GM12878 (cell line): ENCODE measurements around the gene ANKRD13A. TPM values are rescaled to one million over a fixed set of nuclear protein-coding genes. Genes with fewer than 3 reads are reported as not detected.

Experiments
- ATAC-seq: fragments of 200-7000 bp; cut with Tn5 transposase; 3 replicates; pipeline ENCODE4 v1.9.1; 2020; ENCODE audit warnings: mild to moderate bottlenecking, moderate library complexity
- BruUV-seq: library from RNA; stranded (reverse); fragments of 400-500 nt; replicated peaks from 2 replicates; lab custom pipeline; 2021; lab: Mats Ljungman, UMichigan
- CTCF ChIA-PET: fragments of 300-600 bp; sonication (Branson Sonifier 250); formaldehyde crosslinking; extraction: SDS; loops from one replicate; lab custom pipeline; 2021; ENCODE audit warnings: inconsistent platforms; lab: Yijun Ruan, JAX
- POLR2A ChIA-PET: fragments of 350-600 bp; formaldehyde crosslinking; extraction: SDS; loops from one replicate; lab custom pipeline; 2021; ENCODE audit warnings: inconsistent platforms; lab: Charles Lee
- RAD21 ChIA-PET: fragments of 300-600 bp; sonication (Branson Sonifier 250); formaldehyde crosslinking; loops from one replicate; lab custom pipeline; 2023; ENCODE audit warnings: antibody characterized with exemption; ENCODE audit not compliant: unreplicated experiment; lab: Charles Lee
- SMC1A ChIA-PET: fragments of 300-600 bp; sonication (Branson Sonifier 250); formaldehyde crosslinking; loops from one replicate; lab custom pipeline; 2023; ENCODE audit not compliant: unreplicated experiment, uncharacterized antibody; lab: Charles Lee
- DNase-seq: peaks from one replicate; pipeline ENCODE4 v3.0.0-alpha.2; 2011; ENCODE audit warnings: low read depth, low spot score
- FAIRE-seq: peaks from 3 replicates; lab custom pipeline; 2011; peaks lifted over from hg19 to GRCh38; lab: Jason Lieb, UNC
- H2AFZ ChIP-seq: 2 replicates; pipeline ENCODE4 v1.6.0; 2011; ENCODE audit warnings: low read depth, low read length, control low read depth; ENCODE audit not compliant: control insufficient read depth
- H3K27ac ChIP-seq: 2 replicates; pipeline ENCODE4 v1.5.1; 2011; ENCODE audit warnings: control low read depth; ENCODE audit not compliant: control insufficient read depth, insufficient read depth
- H3K27me3 ChIP-seq, 2 experiments: replicated peaks in 1 of 2; 2 replicates each; pipeline versions ENCODE4 v1.6.0 to v1.6.1; 2011; ENCODE audit warnings: low read length in 1 of 2; ENCODE audit not compliant: control insufficient read depth in 2 of 2, insufficient read depth in 2 of 2
- H3K36me3 ChIP-seq, 2 experiments: 2 replicates each; pipeline ENCODE4 v1.5.1; 2011; ENCODE audit warnings: low read length in 1 of 2; ENCODE audit not compliant: control insufficient read depth in 2 of 2, insufficient read depth in 2 of 2
- H3K4me1 ChIP-seq: 2 replicates; pipeline ENCODE4 v1.6.1; 2011; ENCODE audit warnings: mild to moderate bottlenecking, low read length, moderate library complexity, mixed read lengths; ENCODE audit not compliant: control insufficient read depth, insufficient read depth
- H3K4me2 ChIP-seq: 2 replicates; pipeline ENCODE4 v1.6.0; 2011; ENCODE audit warnings: control low read depth; ENCODE audit not compliant: control insufficient read depth, insufficient read depth
- H3K4me3 ChIP-seq: fragments of 200-600 bp; sonication (generic); 2 replicates; pipeline ENCODE4 v1.5.1; 2016
- H3K79me2 ChIP-seq: 2 replicates; pipeline ENCODE4 v1.6.0; 2011; ENCODE audit warnings: low read length; ENCODE audit not compliant: control insufficient read depth, insufficient read depth
- H3K9ac ChIP-seq: 2 replicates; pipeline ENCODE4 v1.8.0; 2011; ENCODE audit warnings: low read length, control low read depth, mixed read lengths; ENCODE audit not compliant: control insufficient read depth, insufficient read depth
- H3K9me3 ChIP-seq: replicated peaks from 3 replicates; pipeline ENCODE4 v1.5.1; 2011; ENCODE audit warnings: mild to moderate bottlenecking, low read length; ENCODE audit not compliant: control insufficient read depth, insufficient read depth
- H4K20me1 ChIP-seq: 2 replicates; pipeline ENCODE4 v1.6.0; 2011; ENCODE audit not compliant: control insufficient read depth, insufficient read depth
- ATF2 ChIP-seq: IDR thresholded peaks from 2 replicates; pipeline ENCODE4 v1.6.1; 2012; ENCODE audit warnings: low read length, inconsistent platforms
- CEBPB ChIP-seq, 2 experiments: fragments of 150-350 bp in 1 of 2; IDR thresholded peaks; 2 replicates each; pipeline ENCODE4 v1.6.1; 2012 to 2014; ENCODE audit warnings: low read depth in 2 of 2, low read length in 2 of 2, borderline replicate concordance in 1 of 2, inconsistent platforms in 1 of 2
- CREB1 ChIP-seq: IDR thresholded peaks from 2 replicates; pipeline ENCODE4 v1.6.1; 2012; ENCODE audit warnings: low read depth, mild to moderate bottlenecking, inconsistent platforms
- CTCF ChIP-seq, 3 experiments: IDR thresholded peaks in 2 of 3; conservative IDR thresholded peaks in 1 of 3; 2 replicates each; pipeline ENCODE4 v1.5.1; 2011; ENCODE audit warnings: low read depth in 3 of 3, low read length in 3 of 3, mild to moderate bottlenecking in 3 of 3, control low read depth in 2 of 3, moderate library complexity in 2 of 3, inconsistent platforms in 1 of 3, mixed read lengths in 1 of 3; ENCODE audit not compliant: control insufficient read depth in 2 of 3, insufficient read depth in 1 of 3; ENCODE audit errors: extremely low read depth in 1 of 3
- EGR1 ChIP-seq, 2 experiments: IDR thresholded peaks; 1 replicate in 1 of 2; 2 replicates in 1 of 2; pipeline ENCODE4 v1.6.1; 2011 to 2012; ENCODE audit warnings: low read depth in 2 of 2, low read length in 2 of 2, borderline replicate concordance in 1 of 2, mild to moderate bottlenecking in 1 of 2, moderate library complexity in 1 of 2
- ESRRA ChIP-seq: IDR thresholded peaks from 2 replicates; pipeline ENCODE4 v1.6.1; 2012; ENCODE audit warnings: mild to moderate bottlenecking, low read length, improper control_type of control experiment
- EZH2 ChIP-seq: IDR thresholded peaks from 2 replicates; pipeline ENCODE4 v1.6.1; 2012; ENCODE audit warnings: low read depth, mild to moderate bottlenecking, control low read depth, inconsistent platforms, low read length, borderline replicate concordance; ENCODE audit not compliant: control insufficient read depth
- IKZF2 ChIP-seq, 2 experiments: fragments of 450-650 bp; IDR thresholded peaks; 2 replicates each; pipeline ENCODE4 v1.6.1; 2017; ENCODE audit warnings: mild to moderate bottlenecking in 2 of 2, moderate library complexity in 2 of 2
- JUNB ChIP-seq: IDR thresholded peaks from 2 replicates; pipeline ENCODE4 v1.6.1; 2016; ENCODE audit warnings: antibody characterized with exemption, mild to moderate bottlenecking
- MEF2A ChIP-seq: IDR thresholded peaks from 2 replicates; pipeline ENCODE4 v1.6.1; 2011; ENCODE audit warnings: low read depth, mild to moderate bottlenecking, low read length, moderate library complexity; ENCODE audit not compliant: insufficient read depth
- MEF2B ChIP-seq: fragments of 450-650 bp; IDR thresholded peaks from 2 replicates; pipeline ENCODE4 v1.6.1; 2018; ENCODE audit warnings: mild to moderate bottlenecking, moderate library complexity; ENCODE audit not compliant: partially characterized antibody, poor library complexity, severe bottlenecking
- NFYA ChIP-seq: IDR thresholded peaks from 2 replicates; pipeline ENCODE4 v1.6.1; 2011; ENCODE audit warnings: low read depth, mild to moderate bottlenecking, low read length, improper control_type of control experiment, borderline replicate concordance
- PAX5 ChIP-seq: IDR thresholded peaks from 2 replicates; pipeline ENCODE4 v1.6.1; 2011; ENCODE audit warnings: low read depth, low read length, borderline replicate concordance
- PKNOX1 ChIP-seq: fragments of 450-650 bp; IDR thresholded peaks from 2 replicates; pipeline ENCODE4 v1.6.1; 2016; ENCODE audit warnings: mild to moderate bottlenecking
- RUNX3 ChIP-seq: IDR thresholded peaks from 2 replicates; pipeline ENCODE4 v1.6.1; 2012; ENCODE audit warnings: low read length, inconsistent platforms
- SREBF1 ChIP-seq: IDR thresholded peaks from 2 replicates; pipeline ENCODE4 v1.6.1; 2012; ENCODE audit warnings: mild to moderate bottlenecking, low read length
- SRF ChIP-seq, 2 experiments: IDR thresholded peaks; 2 replicates each; pipeline ENCODE4 v1.6.1; 2011; ENCODE audit warnings: low read depth in 2 of 2, low read length in 2 of 2, mild to moderate bottlenecking in 1 of 2, moderate library complexity in 1 of 2
- TCF3 ChIP-seq: IDR thresholded peaks from 2 replicates; pipeline ENCODE4 v1.6.1; 2012; ENCODE audit warnings: low read depth, mild to moderate bottlenecking, low read length, borderline replicate concordance; ENCODE audit not compliant: insufficient read depth
- YY1 ChIP-seq: IDR thresholded peaks from 2 replicates; pipeline ENCODE4 v1.6.1; 2011; ENCODE audit warnings: low read depth, mild to moderate bottlenecking, low read length
- WGBS: methylation state at CpG from one replicate; pipeline ENCODE4 v1.1.6; 2016; ENCODE audit warnings: low lambda C conversion rate; ENCODE audit not compliant: insufficient replicate concordance, insufficient coverage; ENCODE audit errors: missing lambda C conversion rate; 5-methylcytosine and 5-hydroxymethylcytosine counted together
- in situ Hi-C: fragments of 300-500 bp; cut with MboI; formaldehyde crosslinking; loops from 9 replicates; pipeline ENCODE4 v1.14.3; 2018; ENCODE audit warnings: mixed read lengths
- intact Hi-C: fragments of 100-400 bp; cut with micrococcal nuclease; formaldehyde crosslinking; loops from one replicate; pipeline ENCODE4 v1.14.2; 2022; ENCODE audit not compliant: unreplicated experiment
- polyA plus RNA-seq, 11 experiments: library from polyadenylated mRNA; depleted of rRNA in 4 of 11; unstranded in 6 of 11; stranded (reverse) in 5 of 11; fragments of >200 nt; fragmentation: Nextera tagmentation in 4 of 11; fragmentation: Illumina TruSeq in 1 of 11; extraction: Ambion mirVana in 4 of 11; extraction: Trizol in 1 of 11; gene quantifications; 1 replicate in 1 of 11; 2 replicates in 10 of 11; pipeline versions ENCODE4 v1.2.1 to v1.2.3, GENCODE V29; 2011 to 2016; ENCODE audit warnings: inconsistent platforms in 2 of 11, missing spikeins in 2 of 11, low read depth in 1 of 11
- total RNA-seq, 4 experiments: library from RNA; depleted of rRNA in 3 of 4; stranded (reverse); fragments of >200 nt in 3 of 4; fragmentation: Illumina TruSeq in 1 of 4; extraction: Trizol in 1 of 4; gene quantifications; 2 replicates each; pipeline versions ENCODE4 v1.2.1 to v1.2.3, GENCODE V29; 2013 to 2021

The ANKRD13A gene
- total and polyA plus RNA-seq, 10 of the 15 experiments (the other 5 are each of a cell fraction or from before 2014, with no cell fraction given) = 10.2 to 93.4 (median 76.5) TPM

- peak overlapping the region; percentile 65 for H3K4me3 ChIP-seq
- no peaks in the 10 kb centered on the region; the same call in 2 of the 3 replicates for H3K9me3 ChIP-seq
- ATAC-seq (peak; percentile 68), FAIRE-seq (no peak), DNase-seq (no peak)
- SMC1A ChIA-PET = interaction anchor here (0.6 to 2.6 kb wide), 4 partner anchors 11 to 38 kb away, joined by 3 to 29 read pairs (median 6); no protein-coding TSS in a partner anchor
- peak overlapping the region; percentile 5; the same call in 1 of the 2 replicates for H3K9ac ChIP-seq
- no peak overlapping the region for H2AFZ ChIP-seq
- peak overlapping the region; percentile 72 for H3K27ac ChIP-seq
- RAD21 ChIA-PET = interaction anchor here (0.8 to 3.1 kb wide), 4 partner anchors 12 to 105 kb away, joined by 3 to 17 read pairs (median 8); no protein-coding TSS in a partner anchor
- POLR2A ChIA-PET = interaction anchor here (1.3 to 2.5 kb wide), 2 partner anchors 11 to 45 kb away, joined by 3 to 16 read pairs; no protein-coding TSS in a partner anchor
- peaks cover 63% of the 10 kb centered on the region for H3K79me2 ChIP-seq
- 2% methylated on average over 7 of the region's 7 CpGs for WGBS
- CTCF ChIA-PET = interaction anchor here (0.9 to 1.2 kb wide), 3 partner anchors 11 to 33 kb away, joined by 3 to 4 read pairs (median 3); no protein-coding TSS in a partner anchor
- intact Hi-C loops = no loop called here
- H3K27me3 ChIP-seq = no peaks in the 10 kb centered on the region
- peak overlapping the region; percentile 82 for H3K4me2 ChIP-seq
- H4K20me1 ChIP-seq = no peaks in the 10 kb centered on the region
- no TSS peak for BruUV-seq
- in situ Hi-C loops = no loop called here
- peaks cover 0 to 5% of the 10 kb centered on the region in 2 experiments; a peak in 1 of 4 replicates for H3K36me3 ChIP-seq
- peaks cover 49% of the 10 kb centered on the region for H3K4me1 ChIP-seq
- TF ChIP-seq YY1 = no peak
- no peak for TF ChIP-seq TCF3
- TF ChIP-seq MEF2B = peak; percentile 25
- TF ChIP-seq IKZF2 (IDR thresholded peaks at IDR 0.05) = 0 out of 4 replicates have a peak, but pooled peaks of 1 of the 2 experiments have one; percentile 13
- TF ChIP-seq EZH2 = no peak
- TF ChIP-seq EGR1 (IDR thresholded peaks at IDR 0.05; ENCODE audit: borderline replicate concordance in 1 of 2, low read depth in 2 of 2, low read length in 2 of 2) = no peak
- TF ChIP-seq RUNX3 = 0 out of 2 replicates have a peak, but pooled peaks have one; percentile 31
- TF ChIP-seq SREBF1 = no peak
- TF ChIP-seq CTCF (IDR thresholded peaks at IDR 0.05 in 2 of 3, conservative IDR thresholded peaks at IDR 0.05 in 1 of 3; ENCODE audit: control insufficient read depth in 2 of 3, extremely low read depth in 1 of 3, insufficient read depth in 1 of 3, low read depth in 3 of 3, low read length in 3 of 3) = no peak
- TF ChIP-seq SRF (IDR thresholded peaks at IDR 0.05; ENCODE audit: low read depth in 2 of 2, low read length in 2 of 2) = peak in 1 of 2 experiments; percentile 71; a peak in 2 of 4 replicates
- no peak for TF ChIP-seq CEBPB (IDR thresholded peaks at IDR 0.05; ENCODE audit: borderline replicate concordance in 1 of 2, low read depth in 2 of 2, low read length in 2 of 2)
- TF ChIP-seq PKNOX1 = peak; percentile 73
- no peak for TF ChIP-seq NFYA
- no peak for TF ChIP-seq ESRRA
- TF ChIP-seq JUNB = peak; percentile 26
- TF ChIP-seq CREB1 = 0 out of 2 replicates have a peak, but pooled peaks have one; percentile 9
- TF ChIP-seq PAX5 = no peak
- peak; percentile 74; the same call in 1 of the 2 replicates for TF ChIP-seq MEF2A
- TF ChIP-seq ATF2 = peak; percentile 18; the same call in 1 of the 2 replicates
Measured at GRCh38 chr12:110005319-110005973, 6.2 kb downstream of the ANKRD13A start.
